Stomach (tissue), 4 donors: ENCODE results near the gene MAP7D2.
"Not testable (repeated sequence)": the region's sequence is repeated elsewhere in the genome, so short reads cannot be mapped to it uniquely, and the experiment has no call there.

Experiments
- CTCF ChIP-seq, 7 experiments: fragments of 450-650 bp in 4 of 7; fragments of 200-600 bp in 3 of 7; sonication (generic) in 3 of 7; IDR thresholded peaks; one replicate each; pipeline ENCODE4 v1.5.1; 2016 to 2019; ENCODE audit warnings: antibody characterized with exemption in 7 of 7, control low read depth in 2 of 7, mild to moderate bottlenecking in 1 of 7
- EP300 ChIP-seq: sonication (generic); formaldehyde crosslinking; IDR thresholded peaks from one replicate; pipeline ENCODE4 v1.6.1; 2017; ENCODE audit warnings: antibody characterized with exemption
- POLR2A ChIP-seq, 4 donors: fragments of 450-650 bp; IDR thresholded peaks; one replicate each; pipeline ENCODE4 v1.6.1; 2016; ENCODE audit warnings: antibody characterized with exemption in 4 of 4, control low read depth in 2 of 4, mild to moderate bottlenecking in 1 of 4, moderate library complexity in 1 of 4
- POLR2AphosphoS5 ChIP-seq, 3 donors: sonication (generic); formaldehyde crosslinking; IDR thresholded peaks; one replicate each; pipeline ENCODE4 v1.6.1; 2016; ENCODE audit warnings: antibody characterized with exemption in 3 of 3

- TF ChIP-seq POLR2A (IDR thresholded peaks at IDR 0.05); CTCF (IDR thresholded peaks at IDR 0.05); EP300; POLR2AphosphoS5 (IDR thresholded peaks at IDR 0.05): not testable (repeated sequence)
These were observed 45.8 kb upstream of the MAP7D2 start for GRCh38 chrX:20162516-20162915.
